ENCODE results near the gene SEMA7A.
A peak's percentile ranks its signal among the peaks of the same experiment; 100 is the strongest.
"Not testable (repeated sequence)": the region's sequence is repeated elsewhere in the genome, so short reads cannot be mapped to it uniquely, and the experiment has no call there.

Gene SEMA7A

GRCh38 chr15:74399511-74400312 is 34.0 kb downstream of the SEMA7A start:
- DNase-seq (ENCODE audit: low read depth) = peak; percentile 62

GRCh38 chr15:74399100-74399499 is 34.7 kb downstream of the SEMA7A start:
- DNase-seq (ENCODE audit: low read depth) = no peak

DNA sequence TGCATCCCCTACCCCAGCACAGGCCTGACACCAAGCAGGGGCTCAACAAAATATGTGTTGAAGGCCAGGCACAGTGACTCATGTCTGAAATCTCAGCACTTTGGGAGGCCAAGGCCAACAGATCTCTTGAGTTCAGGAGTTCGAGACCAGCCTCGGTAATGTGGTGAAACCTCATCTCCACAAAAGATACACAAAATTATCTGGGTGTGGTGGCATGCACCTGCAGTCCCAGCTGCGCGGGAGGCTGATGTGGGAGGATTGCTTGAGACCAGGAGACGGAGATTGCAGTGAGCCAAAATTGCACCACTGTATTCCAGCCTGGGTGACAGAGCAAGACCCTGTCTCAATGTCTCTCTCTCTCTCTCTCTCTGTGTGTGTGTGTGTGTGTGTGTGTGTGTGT is 35.6 kb downstream of the SEMA7A start:
- DNase-seq (ENCODE audit: low read depth) = no peak

DNA sequence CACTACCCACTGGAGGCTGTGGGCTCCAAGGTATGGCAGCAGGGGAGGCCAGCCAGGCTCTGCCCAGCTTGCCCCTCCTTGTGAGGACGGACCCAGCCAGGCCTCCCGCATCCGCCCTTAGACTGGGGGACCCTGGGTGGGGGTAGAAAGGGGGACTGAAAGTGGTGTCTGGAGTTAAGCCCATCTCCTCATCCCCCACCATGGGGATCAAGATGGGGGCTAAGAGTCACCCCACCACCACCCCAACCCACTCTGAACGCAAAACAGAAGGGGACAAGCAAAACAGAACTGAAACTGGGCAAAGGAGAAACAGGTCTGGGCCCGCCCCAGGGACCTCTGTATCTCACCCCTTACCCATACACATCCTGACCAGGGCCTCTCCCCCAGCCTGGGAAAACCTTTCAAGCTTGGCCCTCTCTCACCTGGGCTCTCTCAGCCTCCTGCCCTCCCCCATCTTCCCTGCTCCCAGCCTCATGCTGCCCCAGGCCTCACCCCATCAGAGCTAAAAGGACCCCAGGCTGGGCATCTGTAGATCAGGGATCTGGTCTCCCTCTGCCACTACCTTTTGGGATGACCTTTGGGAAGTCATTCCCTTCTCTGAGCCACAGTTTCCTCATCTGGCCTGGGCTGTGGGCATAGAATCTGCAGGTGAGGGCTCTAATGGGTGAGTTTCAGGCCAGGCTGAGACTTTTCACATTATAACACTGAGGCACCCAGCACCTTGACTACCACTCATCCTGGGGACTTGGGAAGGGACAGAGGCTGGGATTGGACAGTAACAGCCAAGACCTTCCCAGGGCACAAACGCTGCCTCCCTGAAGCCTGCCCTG is 36.3 kb downstream of the SEMA7A start:
- no peak for DNase-seq (ENCODE audit: low read depth)

- peak; percentile 47 for DNase-seq (ENCODE audit: low read depth)
Measured at GRCh38 chr15:74396445-74397238, 37.1 kb downstream of the SEMA7A start.

GRCh38 chr15:74396146-74396438 is 37.7 kb downstream of the SEMA7A start:
- no peak for DNase-seq (ENCODE audit: low read depth)

GRCh38 chr15:74395319-74396145 is 38.2 kb downstream of the SEMA7A start:
- no peak for DNase-seq (ENCODE audit: low read depth)

DNA sequence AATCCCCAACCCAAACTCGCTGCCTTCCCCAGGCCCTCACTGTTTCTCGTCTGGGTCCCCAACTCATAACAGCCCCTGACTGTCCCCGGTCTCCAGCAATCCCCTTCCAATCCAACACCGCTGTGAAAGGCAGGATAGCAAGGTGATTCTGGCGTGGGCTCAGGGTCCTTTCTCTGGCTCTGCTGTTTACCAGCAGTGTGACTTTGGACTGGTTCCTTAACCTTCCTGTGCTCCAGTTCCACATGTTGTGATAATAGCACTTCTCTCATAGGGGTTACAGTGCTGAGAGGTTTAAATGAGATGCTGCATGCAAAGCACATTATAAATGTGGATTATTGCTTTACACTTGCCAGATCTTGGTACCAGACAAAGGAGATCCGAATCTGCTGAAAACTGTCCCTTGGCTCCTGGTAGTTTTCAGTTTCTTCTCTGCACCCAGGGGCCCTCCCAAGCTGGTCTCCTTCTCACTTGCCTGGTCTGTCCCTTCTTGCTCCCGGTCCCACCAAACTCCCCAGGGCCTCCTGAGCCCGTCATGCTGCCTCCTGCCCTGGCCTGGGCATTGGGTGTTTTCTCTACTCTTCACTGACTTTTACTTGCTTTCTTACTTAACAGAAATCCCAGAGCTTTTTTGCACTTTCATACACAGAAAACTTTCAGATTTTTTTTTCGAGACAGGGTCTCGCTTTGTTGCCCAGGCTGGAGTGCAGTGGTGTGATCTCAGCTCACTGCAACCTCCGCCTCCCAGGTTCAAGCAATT is 39.5 kb downstream of the SEMA7A start:
- DNase-seq (ENCODE audit: low read depth) = no peak

- DNase-seq (ENCODE audit: low read depth) = no peak
Measured at GRCh38 chr15:74393423-74393822, 40.3 kb downstream of the SEMA7A start.

DNA sequence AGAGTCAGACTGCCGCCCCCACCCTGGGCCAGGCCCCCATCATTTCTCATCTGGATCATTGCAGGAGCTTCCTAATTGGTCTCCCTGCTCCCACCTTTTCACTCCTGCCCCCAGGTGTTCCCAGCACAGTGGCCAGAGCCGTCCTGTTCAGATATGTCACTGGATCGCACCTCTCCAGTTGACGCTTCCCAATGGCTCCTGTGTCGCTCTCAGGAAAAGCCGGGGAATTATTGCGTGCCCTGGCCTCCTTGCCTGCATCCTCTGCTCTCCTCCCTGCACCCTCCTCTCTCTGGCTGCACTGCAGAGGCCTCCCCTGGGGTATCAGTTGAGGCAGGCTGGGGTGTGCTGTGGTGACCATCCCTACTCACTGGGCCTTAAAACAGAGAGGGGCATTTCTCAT is 40.9 kb downstream of the SEMA7A start:
- DNase-seq (ENCODE audit: low read depth) = no peak

GRCh38 chr15:74392451-74392830 is 41.3 kb downstream of the SEMA7A start:
- no peak for DNase-seq (ENCODE audit: low read depth)

GRCh38 chr15:74391582-74392450 is 41.9 kb downstream of the SEMA7A start:
- DNase-seq (ENCODE audit: low read depth) = no peak

- no peak for DNase-seq (ENCODE audit: low read depth)
Measured at GRCh38 chr15:74390647-74391288, 43.0 kb downstream of the SEMA7A start.

DNA sequence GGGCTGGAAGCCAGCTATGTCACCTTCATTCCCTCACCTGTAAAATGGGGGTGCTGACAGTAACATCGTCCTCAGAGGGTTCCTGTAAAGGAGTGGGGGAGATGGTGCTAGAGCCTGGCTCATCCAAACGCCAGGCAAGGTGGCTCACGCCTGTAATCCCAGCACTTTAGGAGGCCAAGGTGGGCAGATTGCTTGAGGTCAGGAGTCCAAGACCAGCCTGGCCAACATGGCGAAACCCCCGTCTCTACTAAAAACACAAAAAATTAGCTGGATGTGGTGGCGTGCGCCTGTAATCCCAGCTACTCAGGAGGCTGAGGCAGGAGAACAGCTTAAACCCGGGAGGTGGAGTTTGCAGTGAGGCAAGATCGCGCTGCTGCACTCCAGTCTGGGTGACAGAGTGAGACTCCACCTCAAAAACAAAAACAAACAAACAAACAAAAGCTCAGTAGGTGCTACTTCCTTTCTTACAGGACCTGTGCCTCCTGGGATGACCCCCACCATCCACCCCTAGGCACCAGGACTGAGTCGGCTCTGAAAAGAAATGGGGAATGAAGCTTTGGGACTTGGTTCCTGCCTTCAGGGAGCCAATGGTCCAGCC is 43.6 kb downstream of the SEMA7A start:
- DNase-seq (ENCODE audit: low read depth) = not testable (repeated sequence)

GRCh38 chr15:74389241-74390048 is 44.3 kb downstream of the SEMA7A start:
- DNase-seq (ENCODE audit: low read depth) = peak; percentile 72

- no peak for DNase-seq (ENCODE audit: low read depth)
Measured at GRCh38 chr15:74388363-74388951, 45.3 kb downstream of the SEMA7A start.

DNA sequence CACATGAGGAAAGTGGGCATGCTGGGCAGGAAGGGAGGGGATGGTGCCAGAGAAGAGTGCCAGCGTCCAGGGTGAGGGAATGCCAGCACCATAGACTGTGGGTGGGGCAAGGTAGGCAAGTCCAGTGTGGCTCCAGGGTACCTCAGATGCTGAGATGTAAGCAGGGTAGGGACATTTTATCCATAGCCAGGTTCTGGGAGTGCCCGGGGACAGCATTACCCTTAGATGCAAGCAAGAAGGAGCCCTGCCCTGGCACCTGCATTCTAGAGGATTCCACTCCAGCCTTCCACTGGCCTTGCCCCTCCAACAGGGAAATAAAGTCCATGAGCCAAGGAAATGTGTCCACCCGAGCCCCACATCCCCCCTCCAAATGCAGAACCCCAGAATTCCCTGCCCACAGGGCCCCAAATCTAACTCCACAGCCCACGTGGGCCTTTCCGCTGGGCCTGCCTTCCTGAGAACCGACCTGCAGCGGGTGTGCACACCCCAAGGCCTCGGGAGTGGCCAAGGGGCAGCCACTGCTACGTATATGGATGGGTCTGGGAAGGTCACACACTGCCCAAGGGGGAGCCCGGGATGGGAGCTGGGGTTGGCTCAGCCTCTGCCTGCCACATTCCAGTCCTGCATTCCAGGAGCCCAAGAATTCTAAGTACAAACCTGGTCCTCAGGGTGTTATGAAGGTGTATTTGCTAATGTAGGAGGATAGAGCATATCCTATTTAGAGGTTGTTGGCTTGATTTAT is 46.0 kb downstream of the SEMA7A start:
- no peak for DNase-seq (ENCODE audit: low read depth)

Measured in amniotic epithelial cell (primary cell).